Activated CD4-positive, alpha-beta T cell treated with anti-CD3 and anti-CD28 coated beads for 48 hours (primary cell): ENCODE data around the gene GPR179.

Experiments
- DNase-seq: peaks from one replicate; pipeline ENCODE4 v3.0.0-alpha.2; 2020

Gene GPR179

DNA sequence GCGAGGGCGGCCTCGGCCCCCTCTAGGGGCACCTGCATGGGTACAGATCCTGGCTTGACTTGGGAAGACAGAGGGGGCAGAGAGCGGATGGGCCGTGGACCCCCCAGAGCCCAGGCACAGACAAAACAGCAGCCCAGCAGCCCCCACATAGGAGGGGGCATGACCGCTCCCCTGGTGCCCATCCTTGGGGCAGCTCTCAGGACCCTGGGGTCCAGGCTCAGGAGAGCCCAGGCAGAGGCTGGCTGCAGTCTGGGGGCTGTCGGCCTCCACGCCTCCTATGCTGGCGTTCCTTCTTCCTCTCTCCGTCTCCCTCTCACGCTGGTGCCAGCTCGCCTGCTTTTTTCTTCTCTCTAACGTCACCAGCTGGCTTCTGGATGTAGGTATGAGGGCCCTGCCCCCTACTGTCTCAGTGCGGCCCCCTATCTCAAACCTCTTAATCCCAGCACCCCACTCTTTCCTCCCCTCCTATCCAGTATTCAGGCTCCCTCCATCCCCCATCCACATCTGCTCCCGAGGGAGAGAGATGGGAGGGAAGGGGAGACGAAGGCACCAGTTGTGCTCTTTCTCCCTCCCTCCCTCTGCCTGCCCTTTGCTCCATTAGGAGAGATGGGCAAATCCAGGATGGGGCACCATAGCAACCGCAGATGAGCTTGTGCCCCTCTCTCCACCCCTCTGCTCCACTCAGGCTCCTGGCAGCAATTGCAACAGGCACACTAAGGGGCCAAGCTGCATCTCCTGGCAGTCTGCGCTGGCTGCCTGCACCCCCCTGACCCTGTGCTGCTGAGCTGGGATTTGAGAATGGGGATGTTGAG lies at the start of gene GPR179:
GPR179 (minus strand) TSS at position 349 of the 812 bp plus-strand sequence; CDS start at position 182, 167 bp downstream.
- DNase-seq: no peak

DNA sequence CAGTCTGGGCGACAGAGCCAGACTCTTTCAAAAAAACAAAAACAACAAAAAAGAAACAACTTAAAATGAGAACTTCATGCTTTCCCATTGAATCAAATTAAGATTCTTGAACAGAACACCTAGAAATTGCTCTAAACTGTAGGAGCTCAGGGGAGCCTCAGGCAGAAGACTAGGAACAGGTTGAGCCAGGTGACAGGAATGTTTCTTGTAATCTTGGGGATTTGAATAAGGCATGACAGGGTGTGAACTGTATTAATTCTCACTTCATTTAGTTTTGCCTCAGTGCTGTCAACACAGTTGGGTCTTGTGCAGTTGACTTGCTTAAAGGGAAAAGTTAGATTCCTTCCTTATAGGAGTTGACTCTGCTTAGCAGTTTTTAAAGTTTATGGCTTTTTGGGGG lies 35.7 kb upstream of the GPR179 start:
- no peak for DNase-seq

- DNase-seq: no peak
Measured at GRCh38 chr17:38369124-38369886, 25.5 kb upstream of the GPR179 start.

GRCh38 chr17:38364741-38365140 lies 21.0 kb upstream of the GPR179 start:
- no peak for DNase-seq

- no peak for DNase-seq
Measured at GRCh38 chr17:38363016-38363415, 19.3 kb upstream of the GPR179 start.

DNA sequence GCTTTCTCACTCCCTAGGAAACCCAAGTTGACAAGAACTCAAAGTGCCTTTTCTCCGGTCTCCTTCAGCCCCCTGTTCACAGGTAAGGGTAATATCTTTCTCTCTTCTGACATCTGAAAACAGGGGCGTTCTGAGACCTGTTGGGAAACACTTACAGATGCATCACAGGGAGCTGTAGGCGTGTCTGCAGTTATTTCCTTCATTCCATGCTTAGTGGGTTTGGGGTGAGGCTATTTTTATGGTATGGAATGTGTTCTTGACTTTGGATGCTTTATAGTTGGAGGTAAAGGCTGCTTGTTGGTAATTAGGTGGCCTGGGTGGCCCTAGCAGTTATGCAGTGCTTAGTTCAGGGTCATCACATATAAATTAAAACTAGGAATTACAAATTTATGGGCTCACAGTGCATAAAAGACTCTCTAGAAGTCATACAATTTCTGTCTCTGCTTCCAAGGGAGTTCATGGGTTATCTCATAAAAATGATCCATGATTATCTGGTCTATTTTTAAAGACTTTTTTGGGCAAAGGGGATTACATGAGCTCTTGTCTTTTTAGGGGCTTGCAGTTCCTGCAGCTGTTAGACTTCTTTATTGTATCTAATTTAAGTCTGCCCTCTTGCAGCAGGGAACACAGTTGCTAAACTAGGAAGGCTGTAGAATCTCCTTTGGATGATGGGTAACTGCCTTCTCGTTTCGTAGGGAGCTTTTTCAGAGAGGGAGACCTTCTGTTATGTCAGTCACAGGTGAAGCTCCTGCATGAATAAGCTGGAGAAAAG lies 18.1 kb upstream of the GPR179 start:
- no peak for DNase-seq

DNA sequence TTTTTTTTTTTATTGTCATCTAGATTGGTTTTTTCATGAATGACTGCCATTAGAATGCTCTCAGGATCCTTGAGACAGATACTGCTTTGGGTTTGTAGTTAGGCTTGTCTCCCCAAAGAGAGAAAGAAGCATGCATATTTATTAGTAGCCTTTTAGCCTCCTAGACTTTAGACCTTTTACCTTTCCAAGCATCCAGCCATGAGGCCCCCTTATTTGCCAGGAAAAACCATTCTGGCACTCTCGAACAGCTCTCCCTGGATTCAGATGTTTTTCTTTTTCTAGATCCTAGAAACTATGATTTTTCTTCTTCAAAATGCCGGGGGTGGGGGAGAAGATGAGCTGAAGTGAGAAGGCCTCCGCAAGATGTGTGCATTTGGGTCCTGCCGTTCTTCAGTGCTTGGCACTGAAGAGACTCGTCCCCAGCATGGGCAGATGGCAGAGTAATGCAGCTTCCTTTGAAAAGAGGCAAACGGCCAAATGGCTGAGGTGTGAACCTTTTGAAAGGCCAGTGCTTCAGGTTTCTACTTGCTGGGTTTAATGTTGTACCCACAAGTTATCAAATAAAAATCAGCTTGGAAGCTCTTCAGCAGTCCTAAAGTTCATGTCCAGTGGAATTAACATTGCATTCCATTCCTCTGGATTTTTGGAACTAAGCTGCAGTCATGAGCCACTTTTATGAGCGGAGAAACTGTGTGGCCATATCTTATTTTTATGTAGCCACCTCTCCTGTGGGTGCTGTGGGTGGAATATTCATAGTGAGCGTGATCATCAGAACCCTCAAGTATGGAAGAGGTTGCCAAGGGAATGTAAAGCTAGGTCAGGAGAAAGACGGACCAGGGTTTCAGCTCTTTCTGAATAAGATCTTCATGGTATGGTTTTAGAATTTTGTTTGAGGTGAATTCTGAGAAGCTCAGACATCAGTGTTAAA lies 15.1 kb upstream of the GPR179 start:
- no peak for DNase-seq

GRCh38 chr17:38357486-38358123 lies 13.8 kb upstream of the GPR179 start:
- no peak for DNase-seq

DNA sequence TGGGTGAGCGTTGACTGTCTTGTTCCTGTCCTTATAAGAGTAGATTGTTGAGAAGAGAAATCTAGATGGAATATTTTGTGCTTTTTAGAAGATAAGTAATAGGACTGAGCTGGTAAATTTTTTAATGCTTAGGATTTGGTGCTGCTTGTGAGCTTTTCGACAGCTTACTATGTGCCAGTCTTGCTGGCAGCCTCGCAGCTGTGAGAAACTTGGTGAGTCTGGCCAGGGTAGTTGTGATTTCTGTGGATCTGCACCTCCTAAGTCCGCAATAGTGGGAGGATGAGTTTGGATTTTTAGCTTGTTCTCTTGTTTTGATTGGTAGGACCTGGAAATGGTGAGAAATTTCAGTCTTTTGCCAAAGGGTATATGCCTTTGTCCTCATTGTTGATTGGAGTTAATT lies 11.5 kb upstream of the GPR179 start:
- DNase-seq: no peak

- DNase-seq: no peak
Measured at GRCh38 chr17:38354466-38354865, 10.7 kb upstream of the GPR179 start.

GRCh38 chr17:38353668-38354067 lies 9.9 kb upstream of the GPR179 start:
- no peak for DNase-seq

- no peak for DNase-seq
Measured at GRCh38 chr17:38353086-38353604, 9.4 kb upstream of the GPR179 start.

GRCh38 chr17:38352245-38353085 lies 8.7 kb upstream of the GPR179 start:
- peak; percentile 35 for DNase-seq

DNA sequence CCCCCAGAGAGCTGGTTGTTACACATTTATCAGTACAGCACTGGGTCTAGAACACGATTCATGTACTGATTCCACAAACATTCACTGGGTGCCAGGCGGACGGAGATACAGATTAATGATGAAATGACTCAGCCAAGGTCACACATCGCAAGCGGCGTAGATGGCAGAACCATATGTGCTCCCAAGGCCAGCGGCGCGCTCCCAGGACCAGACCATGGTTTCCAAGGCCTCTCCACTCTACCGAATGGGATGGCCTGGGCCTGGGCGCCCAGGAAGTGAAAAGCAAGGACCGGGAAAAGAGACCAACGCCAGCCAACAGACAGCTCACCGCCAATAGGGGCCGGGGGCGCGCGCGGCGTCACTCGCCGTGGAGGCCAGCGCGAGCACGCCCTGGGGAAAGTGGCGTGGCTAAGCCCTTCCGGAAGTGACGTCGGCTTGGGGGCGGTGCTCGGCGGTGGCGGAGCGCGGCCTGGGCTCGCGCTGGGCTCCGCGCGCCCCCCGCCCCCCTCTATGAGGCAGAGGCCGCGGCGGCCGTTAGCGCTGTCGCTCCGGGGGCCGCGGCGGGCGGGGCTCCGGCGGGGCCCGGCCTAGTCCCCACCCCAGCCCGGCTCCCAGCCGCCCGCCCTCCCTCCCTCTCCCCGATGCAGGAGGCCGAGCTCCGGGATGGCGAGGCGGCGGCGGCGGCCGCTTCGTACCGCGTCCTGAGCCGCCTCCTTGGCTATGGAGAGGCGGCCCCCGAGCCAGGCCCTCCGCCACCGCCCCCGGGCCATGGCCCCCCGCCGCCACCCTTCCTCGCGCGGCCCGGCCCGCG lies 7.9 kb upstream of the GPR179 start, which contains the start of gene SOCS7:
SOCS7 (plus strand) TSS at position 433 of the 811 bp plus-strand sequence; CDS start at position 642, 209 bp downstream.
- peak; percentile 94 for DNase-seq

- DNase-seq: no peak
Measured at GRCh38 chr17:38350035-38350434, 6.3 kb upstream of the GPR179 start.

GRCh38 chr17:38349097-38349730 lies 5.5 kb upstream of the GPR179 start:
- DNase-seq: peak; percentile 91

GRCh38 chr17:38345743-38346142 lies 2.0 kb upstream of the GPR179 start:
- DNase-seq: no peak

DNA sequence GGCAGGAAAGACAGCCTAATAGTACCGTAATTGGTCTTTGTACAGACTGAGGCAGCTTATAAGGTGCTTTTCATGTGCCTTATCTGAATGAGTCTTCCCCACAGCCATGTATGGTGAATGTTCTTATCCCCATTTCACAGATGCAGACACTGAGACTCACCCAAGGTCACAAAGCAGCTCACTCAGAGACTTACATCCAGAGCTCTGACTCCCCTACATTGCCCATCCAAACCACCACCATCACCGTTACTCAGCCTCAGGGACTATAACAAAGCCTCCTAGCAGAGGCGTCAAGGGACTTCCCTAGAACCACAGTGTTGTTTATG lies 627 bp upstream of the GPR179 start:
- no peak for DNase-seq
